GM12878 (cell line): ENCODE data around the gene FOXP1. TPM values are rescaled to one million over a fixed set of nuclear protein-coding genes. Genes with fewer than 3 reads are reported as not detected.

ENCODE experiments used
- ATAC-seq: fragments of 200-7000 bp; cut with Tn5 transposase; 3 replicates; pipeline ENCODE4 v1.9.1; 2020; ENCODE audit warnings: mild to moderate bottlenecking, moderate library complexity
- BruUV-seq: library from RNA; stranded (reverse); fragments of 400-500 nt; replicated peaks from 2 replicates; lab custom pipeline; 2021; lab: Mats Ljungman, UMichigan
- CTCF ChIA-PET: fragments of 300-600 bp; sonication (Branson Sonifier 250); formaldehyde crosslinking; extraction: SDS; loops from one replicate; lab custom pipeline; 2021; ENCODE audit warnings: inconsistent platforms; lab: Yijun Ruan, JAX
- POLR2A ChIA-PET: fragments of 350-600 bp; formaldehyde crosslinking; extraction: SDS; loops from one replicate; lab custom pipeline; 2021; ENCODE audit warnings: inconsistent platforms; lab: Charles Lee
- RAD21 ChIA-PET: fragments of 300-600 bp; sonication (Branson Sonifier 250); formaldehyde crosslinking; loops from one replicate; lab custom pipeline; 2023; ENCODE audit warnings: antibody characterized with exemption; ENCODE audit not compliant: unreplicated experiment; lab: Charles Lee
- SMC1A ChIA-PET: fragments of 300-600 bp; sonication (Branson Sonifier 250); formaldehyde crosslinking; loops from one replicate; lab custom pipeline; 2023; ENCODE audit not compliant: unreplicated experiment, uncharacterized antibody; lab: Charles Lee
- DNase-seq: peaks from one replicate; pipeline ENCODE4 v3.0.0-alpha.2; 2011; ENCODE audit warnings: low read depth, low spot score
- FAIRE-seq: peaks from 3 replicates; lab custom pipeline; 2011; peaks lifted over from hg19 to GRCh38; lab: Jason Lieb, UNC
- H2AFZ ChIP-seq: 2 replicates; pipeline ENCODE4 v1.6.0; 2011; ENCODE audit warnings: low read depth, low read length, control low read depth; ENCODE audit not compliant: control insufficient read depth
- H3K27ac ChIP-seq: 2 replicates; pipeline ENCODE4 v1.5.1; 2011; ENCODE audit warnings: control low read depth; ENCODE audit not compliant: control insufficient read depth, insufficient read depth
- H3K27me3 ChIP-seq, 2 experiments: replicated peaks in 1 of 2; 2 replicates each; pipeline versions ENCODE4 v1.6.0 to v1.6.1; 2011; ENCODE audit warnings: low read length in 1 of 2; ENCODE audit not compliant: control insufficient read depth in 2 of 2, insufficient read depth in 2 of 2
- H3K36me3 ChIP-seq, 2 experiments: 2 replicates each; pipeline ENCODE4 v1.5.1; 2011; ENCODE audit warnings: low read length in 1 of 2; ENCODE audit not compliant: control insufficient read depth in 2 of 2, insufficient read depth in 2 of 2
- H3K4me1 ChIP-seq: 2 replicates; pipeline ENCODE4 v1.6.1; 2011; ENCODE audit warnings: mild to moderate bottlenecking, low read length, moderate library complexity, mixed read lengths; ENCODE audit not compliant: control insufficient read depth, insufficient read depth
- H3K4me2 ChIP-seq: 2 replicates; pipeline ENCODE4 v1.6.0; 2011; ENCODE audit warnings: control low read depth; ENCODE audit not compliant: control insufficient read depth, insufficient read depth
- H3K4me3 ChIP-seq: fragments of 200-600 bp; sonication (generic); 2 replicates; pipeline ENCODE4 v1.5.1; 2016
- H3K79me2 ChIP-seq: 2 replicates; pipeline ENCODE4 v1.6.0; 2011; ENCODE audit warnings: low read length; ENCODE audit not compliant: control insufficient read depth, insufficient read depth
- H3K9ac ChIP-seq: 2 replicates; pipeline ENCODE4 v1.8.0; 2011; ENCODE audit warnings: low read length, control low read depth, mixed read lengths; ENCODE audit not compliant: control insufficient read depth, insufficient read depth
- H3K9me3 ChIP-seq: replicated peaks from 3 replicates; pipeline ENCODE4 v1.5.1; 2011; ENCODE audit warnings: mild to moderate bottlenecking, low read length; ENCODE audit not compliant: control insufficient read depth, insufficient read depth
- H4K20me1 ChIP-seq: 2 replicates; pipeline ENCODE4 v1.6.0; 2011; ENCODE audit not compliant: control insufficient read depth, insufficient read depth
- JUNB ChIP-seq: IDR thresholded peaks from 2 replicates; pipeline ENCODE4 v1.6.1; 2016; ENCODE audit warnings: antibody characterized with exemption, mild to moderate bottlenecking
- PAX8 ChIP-seq: fragments of 450-650 bp; IDR thresholded peaks from 2 replicates; pipeline ENCODE4 v1.6.1; 2017; ENCODE audit warnings: mild to moderate bottlenecking, moderate library complexity
- POLR2A ChIP-seq: IDR thresholded peaks from 2 replicates; pipeline ENCODE4 v1.6.1; 2011; ENCODE audit warnings: low read depth, mild to moderate bottlenecking, low read length
- POU2F2 ChIP-seq: IDR thresholded peaks from 3 replicates; pipeline ENCODE4 v1.6.1; 2011; ENCODE audit warnings: low read depth, mild to moderate bottlenecking, low read length, borderline replicate concordance
- RAD21 ChIP-seq: IDR thresholded peaks from 2 replicates; pipeline ENCODE4 v1.6.1; 2011; ENCODE audit warnings: mild to moderate bottlenecking, low read depth, low read length, moderate library complexity; ENCODE audit not compliant: insufficient read depth
- SMAD5 ChIP-seq: IDR thresholded peaks from 2 replicates; pipeline ENCODE4 v1.6.1; 2016; ENCODE audit warnings: antibody characterized with exemption, low read depth
- SMC3 ChIP-seq: IDR thresholded peaks from 2 replicates; pipeline ENCODE4 v1.6.1; 2011; ENCODE audit warnings: low read length, improper control_type of control experiment, borderline replicate concordance
- ZBED1 ChIP-seq: IDR thresholded peaks from 2 replicates; pipeline ENCODE4 v1.6.1; 2016; ENCODE audit warnings: borderline replicate concordance
- ZNF217 ChIP-seq: fragments of 450-650 bp; IDR thresholded peaks from 2 replicates; pipeline ENCODE4 v1.6.1; 2017; ENCODE audit warnings: antibody characterized with exemption, mild to moderate bottlenecking
- WGBS: methylation state at CpG from one replicate; pipeline ENCODE4 v1.1.6; 2016; ENCODE audit warnings: low lambda C conversion rate; ENCODE audit not compliant: insufficient replicate concordance, insufficient coverage; ENCODE audit errors: missing lambda C conversion rate; 5-methylcytosine and 5-hydroxymethylcytosine counted together
- in situ Hi-C: fragments of 300-500 bp; cut with MboI; formaldehyde crosslinking; loops from 9 replicates; pipeline ENCODE4 v1.14.3; 2018; ENCODE audit warnings: mixed read lengths
- intact Hi-C: fragments of 100-400 bp; cut with micrococcal nuclease; formaldehyde crosslinking; loops from one replicate; pipeline ENCODE4 v1.14.2; 2022; ENCODE audit not compliant: unreplicated experiment
- polyA plus RNA-seq, 11 experiments: library from polyadenylated mRNA; depleted of rRNA in 4 of 11; unstranded in 6 of 11; stranded (reverse) in 5 of 11; fragments of >200 nt; fragmentation: Nextera tagmentation in 4 of 11; fragmentation: Illumina TruSeq in 1 of 11; extraction: Ambion mirVana in 4 of 11; extraction: Trizol in 1 of 11; gene quantifications; 1 replicate in 1 of 11; 2 replicates in 10 of 11; pipeline versions ENCODE4 v1.2.1 to v1.2.3, GENCODE V29; 2011 to 2016; ENCODE audit warnings: inconsistent platforms in 2 of 11, missing spikeins in 2 of 11, low read depth in 1 of 11
- total RNA-seq, 4 experiments: library from RNA; depleted of rRNA in 3 of 4; stranded (reverse); fragments of >200 nt in 3 of 4; fragmentation: Illumina TruSeq in 1 of 4; extraction: Trizol in 1 of 4; gene quantifications; 2 replicates each; pipeline versions ENCODE4 v1.2.1 to v1.2.3, GENCODE V29; 2013 to 2021
- TF ChIP-seq, protein P1 (sequence below): IDR thresholded peaks from 2 replicates; pipeline ENCODE4 v1.6.1; 2011; ENCODE audit warnings: low read depth, mild to moderate bottlenecking, low read length, moderate library complexity, borderline replicate concordance; ENCODE audit errors: extremely low read depth
- TF ChIP-seq, protein P2 (sequence below): IDR thresholded peaks from 2 replicates; pipeline ENCODE4 v1.6.1; 2011; ENCODE audit warnings: mild to moderate bottlenecking, low read depth, low read length, moderate library complexity; ENCODE audit not compliant: insufficient replicate concordance

Gene FOXP1
- total and polyA plus RNA-seq, 10 of the 15 experiments (the other 5 are each of a cell fraction or from before 2014, with no cell fraction given) = 0.05 to 1.6 (median 0.20) TPM; not detected in 1

DNA sequence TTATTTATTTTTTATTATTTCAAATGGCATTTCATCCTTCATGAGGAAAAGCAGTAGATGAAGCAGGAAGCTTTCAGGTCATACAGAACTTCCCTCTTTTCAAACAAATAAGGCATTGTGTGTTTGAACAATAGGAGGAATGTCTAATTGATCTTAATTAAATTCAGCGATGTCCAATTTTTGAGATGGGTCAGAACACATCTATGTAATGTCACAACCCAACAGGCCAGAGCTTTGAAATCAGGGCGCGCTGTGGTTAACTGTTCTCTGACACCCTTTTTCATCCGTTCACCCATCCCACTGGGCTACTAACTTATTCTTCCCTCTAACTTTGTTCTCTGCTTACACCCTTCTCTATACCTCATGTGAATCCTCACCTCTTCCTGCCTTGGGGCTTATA, 510.5 kb downstream of the FOXP1 start:
- Histone ChIP-seq H3K79me2 (no peaks in the 10 kb centered on the region), H3K4me2 (no peak overlapping the region), H3K27ac (no peak overlapping the region), H3K36me3 (no peaks in the 10 kb centered on the region), H3K4me3 (no peak overlapping the region), H3K9ac (no peak overlapping the region), H3K27me3 (no peaks in the 10 kb centered on the region; a peak in 1 of 4 replicates), H4K20me1 (no peaks in the 10 kb centered on the region), H3K4me1 (no peaks in the 10 kb centered on the region), H2AFZ (no peak overlapping the region), H3K9me3 (no peaks in the 10 kb centered on the region)
- ChIA-PET RAD21 (no interaction called here), CTCF (no interaction called here), SMC1A (no interaction called here), POLR2A (no interaction called here)
- no TSS peak for BruUV-seq
- WGBS = 83% methylated on average over 4 of the region's 4 CpGs
- intact Hi-C loops (loop anchor here (5.0 kb wide), 1 partner anchor 514 kb away; no protein-coding TSS in a partner anchor), in situ Hi-C loops (no loop called here)
- TF ChIP-seq, protein P1, sequence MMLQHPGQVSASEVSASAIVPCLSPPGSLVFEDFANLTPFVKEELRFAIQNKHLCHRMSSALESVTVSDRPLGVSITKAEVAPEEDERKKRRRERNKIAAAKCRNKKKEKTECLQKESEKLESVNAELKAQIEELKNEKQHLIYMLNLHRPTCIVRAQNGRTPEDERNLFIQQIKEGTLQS = no peak
- TF ChIP-seq, protein P2, sequence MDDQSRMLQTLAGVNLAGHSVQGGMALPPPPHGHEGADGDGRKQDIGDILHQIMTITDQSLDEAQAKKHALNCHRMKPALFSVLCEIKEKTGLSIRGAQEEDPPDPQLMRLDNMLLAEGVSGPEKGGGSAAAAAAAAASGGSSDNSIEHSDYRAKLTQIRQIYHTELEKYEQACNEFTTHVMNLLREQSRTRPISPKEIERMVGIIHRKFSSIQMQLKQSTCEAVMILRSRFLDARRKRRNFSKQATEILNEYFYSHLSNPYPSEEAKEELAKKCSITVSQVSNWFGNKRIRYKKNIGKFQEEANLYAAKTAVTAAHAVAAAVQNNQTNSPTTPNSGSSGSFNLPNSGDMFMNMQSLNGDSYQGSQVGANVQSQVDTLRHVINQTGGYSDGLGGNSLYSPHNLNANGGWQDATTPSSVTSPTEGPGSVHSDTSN = no peak
- TF ChIP-seq JUNB (no peak), ZNF217 (no peak), RAD21 (no peak), SMAD5 (no peak), PAX8 (no peak), ZBED1 (no peak), SMC3 (no peak), POU2F2 (no peak), POLR2A (no peak)
- FAIRE-seq = no peak
- no peak for ATAC-seq
- DNase-seq = no peak
